Motor neuron (in vitro differentiated cells): ENCODE results near the gene ACOT2. TPM values are rescaled to one million over a fixed set of nuclear protein-coding genes. Genes with fewer than 3 reads are reported as not detected.
"Not testable (repeated sequence)": the region's sequence is repeated elsewhere in the genome, so short reads cannot be mapped to it uniquely, and the experiment has no call there.

Source experiments
- ATAC-seq, 8 experiments: fragments of 200-7000 bp; cut with Tn5 transposase; replicated peaks in 6 of 8; 2 replicates each; pipeline ENCODE4 v1.8.0; 2021; ENCODE audit warnings: mild to moderate bottlenecking in 8 of 8, moderate library complexity in 8 of 8
- H3K27ac ChIP-seq, 2 donors: fragments of 250-450 bp; sonication (Bioruptor Pico); 2 replicates each; pipeline ENCODE4 v1.9.0; 2021; ENCODE audit warnings: antibody characterized with exemption in 2 of 2, mild to moderate bottlenecking in 2 of 2, moderate library complexity in 1 of 2
- H3K4me1 ChIP-seq, 2 donors: fragments of 250-450 bp; sonication (Bioruptor Pico); replicated peaks in 1 of 2; 2 replicates each; pipeline ENCODE4 v1.6.1; 2021; ENCODE audit warnings: antibody characterized with exemption in 2 of 2, mild to moderate bottlenecking in 2 of 2, moderate library complexity in 1 of 2
- H3K4me3 ChIP-seq, 5 donors: fragments of 250-450 bp; sonication (Bioruptor Pico); 2 replicates each; pipeline ENCODE4 v1.9.0; 2021; ENCODE audit warnings: antibody characterized with exemption in 5 of 5, mild to moderate bottlenecking in 5 of 5, moderate library complexity in 4 of 5
- WGBS, 10 experiments: fragments of 450-650 bp; shearing (Covaris generic); methylation state at CpG; one replicate each; pipeline ENCODE4 v1.0.0; 2022; 5-methylcytosine and 5-hydroxymethylcytosine counted together
- in situ Hi-C, 9 experiments: fragments of 400-800 bp; cut with MboI; loops; one replicate each; pipeline ENCODE4 v1.15.0; 2021; ENCODE audit warnings: low sequenced_read_pairs in 9 of 9, low pct_unique_long_range_greater_than_20kb in 2 of 9; ENCODE audit not compliant: unreplicated experiment in 9 of 9
- total RNA-seq, 8 experiments: library from RNA; unstranded; fragments of 300-600 nt; gene quantifications; 2 replicates each; pipeline versions ENCODE4 v1.2.3 to v1.2.4, GENCODE V29; 2022

The ACOT2 gene
- total RNA-seq, 8 experiments from 2014 or later: 2.5 to 29.6 (median 5.3) TPM

DNA sequence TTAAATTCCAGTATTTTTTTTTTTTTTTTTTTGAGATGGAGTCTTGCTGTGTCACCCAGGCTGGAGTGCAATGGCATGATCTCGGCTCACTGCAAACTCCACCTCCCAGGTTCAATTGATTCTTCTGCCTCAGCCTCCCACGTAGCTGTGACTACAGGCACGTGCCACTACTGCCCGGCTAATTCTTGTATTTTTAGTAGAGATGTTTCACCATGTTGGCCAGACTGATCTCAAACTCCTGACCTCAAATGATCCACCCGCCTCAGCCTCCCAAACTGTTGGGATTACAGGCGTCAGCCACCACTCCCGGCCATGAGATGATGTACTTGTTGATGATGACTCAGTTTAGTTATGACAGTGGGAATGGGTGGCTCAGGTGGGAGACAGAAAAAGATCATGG, 5.2 kb downstream of the ACOT2 start:
- H3K4me1 ChIP-seq, H3K4me3 ChIP-seq, H3K27ac ChIP-seq, ATAC-seq, in situ Hi-C loops: not testable (repeated sequence)
- 79 to 100% (median 90%) methylated on average over 2 to 5 of the region's 7 CpGs; no CpG with 5 or more reads in 3 of the 10 experiments for WGBS, 10 experiments

DNA sequence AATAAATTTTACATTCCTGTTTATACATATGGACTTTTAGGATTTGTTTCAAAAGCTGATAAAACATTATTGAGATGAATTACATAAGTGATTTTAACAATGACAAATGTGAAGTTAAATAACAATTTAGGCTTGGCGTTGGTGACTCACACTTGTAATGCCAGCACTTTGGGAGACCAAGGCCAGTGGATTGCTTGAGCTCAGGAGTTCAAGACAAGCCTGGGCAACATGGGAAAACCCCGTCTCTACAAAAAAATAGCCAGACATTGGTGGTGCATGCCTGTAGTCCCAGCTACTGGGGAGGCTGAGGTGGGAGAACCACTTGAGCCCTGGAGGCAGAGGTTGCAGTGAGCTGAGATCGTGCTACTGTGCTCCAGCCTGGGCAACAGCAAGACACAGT, 7.4 kb downstream of the ACOT2 start:
- in situ Hi-C loops: no loop called here
- H3K27ac ChIP-seq: no peak overlapping the region
- 53 to 100% (median 80%) methylated on average over 1 to 3 of the region's 3 CpGs; no CpG with 5 or more reads in 1 of the 10 experiments for WGBS, 10 experiments
- ATAC-seq: no peak
- H3K4me3 ChIP-seq: no peak overlapping the region
- no peaks in the 10 kb centered on the region for H3K4me1 ChIP-seq

DNA sequence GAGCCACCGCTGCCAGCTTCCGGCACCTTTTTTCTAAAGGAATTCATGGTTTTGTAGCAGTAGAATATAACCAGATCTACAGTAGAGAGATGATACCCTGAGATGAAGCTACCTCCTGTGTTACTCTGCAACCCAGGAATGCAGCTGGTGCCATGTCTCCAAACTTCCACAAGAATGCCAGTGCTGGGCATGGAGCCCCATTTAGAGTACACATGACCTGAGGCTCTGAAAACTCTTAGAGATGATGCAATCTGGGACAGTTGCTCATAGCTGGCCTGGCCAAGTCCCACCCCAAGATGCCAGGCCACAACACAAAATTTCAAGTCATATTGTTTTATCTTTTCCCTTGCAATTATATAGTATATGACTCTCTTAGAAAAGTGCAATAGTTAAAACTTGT, 8.2 kb downstream of the ACOT2 start:
- H3K4me1 ChIP-seq, H3K27ac ChIP-seq, in situ Hi-C loops, H3K4me3 ChIP-seq: not testable (repeated sequence)
- no CpG with 5 or more reads among the region's 2 CpGs for WGBS, 10 experiments
- peak in 1 of 8 experiments; percentile 21 for ATAC-seq

DNA sequence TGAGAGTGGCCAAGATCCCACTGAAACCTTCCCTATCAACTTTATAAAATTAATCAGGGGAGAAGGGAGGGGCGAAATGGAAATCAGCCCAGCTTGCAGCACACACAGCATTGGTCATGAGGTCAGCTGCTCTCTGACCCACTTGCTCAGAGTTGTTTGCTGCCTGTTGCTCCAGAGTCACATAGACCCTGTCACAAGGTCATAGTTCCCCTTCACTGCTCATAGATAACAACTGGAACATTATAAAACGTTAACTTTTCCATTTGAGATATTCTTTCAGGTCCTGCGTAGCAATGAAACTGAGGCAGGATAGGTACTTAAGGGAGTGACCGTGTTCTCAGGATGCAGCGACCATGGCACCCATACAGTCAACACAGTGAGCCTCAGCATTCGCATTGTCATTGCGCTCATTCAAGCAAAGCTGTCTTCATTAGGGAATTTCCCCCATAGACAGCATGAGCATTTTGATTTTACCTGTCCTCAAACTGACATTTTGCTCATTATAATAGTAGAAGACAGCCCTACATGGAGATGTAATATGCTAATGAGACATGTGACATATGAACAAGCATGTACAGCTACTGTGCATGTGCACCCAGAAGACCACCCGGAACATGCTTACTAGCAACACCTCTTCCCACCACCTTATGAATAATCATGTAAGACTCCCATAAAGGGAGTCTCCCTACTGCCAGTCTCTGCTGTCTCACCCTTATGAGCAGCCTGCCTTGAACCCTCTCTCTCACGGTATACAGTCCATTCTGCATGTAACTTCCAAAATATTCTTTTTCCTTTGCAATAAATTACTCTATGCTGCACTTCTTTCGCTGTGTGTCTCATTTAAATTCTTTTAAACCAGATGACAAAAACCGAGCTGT, 13.3 kb downstream of the ACOT2 start:
- H3K4me3 ChIP-seq, H3K27ac ChIP-seq, H3K4me1 ChIP-seq, in situ Hi-C loops: not testable (repeated sequence)
- 67 to 93% (median 90%) methylated on average over 2 to 4 of the region's 11 CpGs; no CpG with 5 or more reads in 3 of the 10 experiments for WGBS, 10 experiments
- peak in 3 of 8 experiments; percentile 13 to 75 (median 58) for ATAC-seq

DNA sequence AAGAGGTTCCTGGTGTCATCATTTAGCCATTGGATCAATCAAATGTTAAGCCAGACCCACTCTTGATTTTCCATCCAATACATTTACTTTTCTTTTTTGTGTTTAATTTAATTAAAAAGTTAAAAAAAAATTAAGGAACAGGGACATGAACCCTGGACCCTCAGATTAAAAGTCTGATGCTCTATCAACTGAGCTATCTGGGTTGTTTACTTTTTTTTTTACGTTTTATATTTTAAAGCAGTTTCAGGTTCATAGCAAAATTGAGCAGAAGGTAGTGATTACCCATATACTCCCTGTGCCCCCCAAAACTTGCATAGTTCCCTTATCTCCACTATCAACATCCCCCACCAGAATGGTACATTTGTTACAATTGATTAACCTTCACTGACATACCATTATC, 19.7 kb downstream of the ACOT2 start:
- ATAC-seq: no peak
- in situ Hi-C loops: no loop called here
- no peaks in the 10 kb centered on the region for H3K4me1 ChIP-seq
- WGBS, 10 experiments: 22 to 100% (median 73%) methylated on average over 1 of the region's 1 CpG; no CpG with 5 or more reads in 2 of the 10 experiments
- no peak overlapping the region for H3K27ac ChIP-seq
- H3K4me3 ChIP-seq: no peak overlapping the region

DNA sequence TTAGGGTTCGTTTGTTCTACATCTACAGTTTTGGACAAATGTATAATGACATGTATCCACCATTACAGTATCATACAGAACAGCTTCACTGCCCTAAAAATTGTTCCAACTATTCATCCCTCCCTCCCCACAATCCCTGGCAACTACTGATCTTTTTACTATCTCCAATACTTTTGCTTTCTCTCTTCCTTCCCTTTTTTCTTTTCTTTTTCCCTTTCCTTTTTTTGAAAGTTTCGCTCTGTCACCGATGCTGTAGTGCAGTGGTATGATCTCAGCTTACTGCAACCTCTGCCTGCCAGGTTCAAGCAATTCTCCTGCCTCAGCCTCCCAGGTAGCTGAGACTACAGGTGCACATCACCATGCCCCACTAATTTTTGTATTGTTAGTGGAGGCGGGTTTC, 20.1 kb downstream of the ACOT2 start:
- in situ Hi-C loops: no loop called here
- Histone ChIP-seq H3K4me3 (no peak overlapping the region), H3K27ac (no peak overlapping the region), H3K4me1 (no peaks in the 10 kb centered on the region)
- no peak for ATAC-seq
- WGBS, 10 experiments: 33 to 83% (median 72%) methylated on average over 1 to 4 of the region's 4 CpGs; no CpG with 5 or more reads in 2 of the 10 experiments

DNA sequence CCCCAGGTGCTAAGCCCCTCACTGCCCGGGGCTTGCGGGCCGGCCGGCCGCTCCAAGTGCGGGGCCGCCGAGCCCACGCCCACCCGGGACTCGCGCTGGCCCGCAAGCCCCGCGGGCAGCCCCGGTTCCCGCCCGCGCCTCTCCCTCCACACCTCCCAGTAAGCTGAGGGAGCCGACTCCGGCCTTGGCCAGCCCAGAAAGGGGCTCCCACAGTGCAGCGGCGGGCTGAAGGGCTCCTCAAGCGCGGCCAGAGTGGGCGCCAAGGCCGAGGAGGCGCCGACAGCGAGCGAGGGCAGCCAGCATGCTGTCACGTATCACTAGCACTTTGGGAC, 21.6 kb downstream of the ACOT2 start:
- in situ Hi-C loops, H3K27ac ChIP-seq: not testable (repeated sequence)

DNA sequence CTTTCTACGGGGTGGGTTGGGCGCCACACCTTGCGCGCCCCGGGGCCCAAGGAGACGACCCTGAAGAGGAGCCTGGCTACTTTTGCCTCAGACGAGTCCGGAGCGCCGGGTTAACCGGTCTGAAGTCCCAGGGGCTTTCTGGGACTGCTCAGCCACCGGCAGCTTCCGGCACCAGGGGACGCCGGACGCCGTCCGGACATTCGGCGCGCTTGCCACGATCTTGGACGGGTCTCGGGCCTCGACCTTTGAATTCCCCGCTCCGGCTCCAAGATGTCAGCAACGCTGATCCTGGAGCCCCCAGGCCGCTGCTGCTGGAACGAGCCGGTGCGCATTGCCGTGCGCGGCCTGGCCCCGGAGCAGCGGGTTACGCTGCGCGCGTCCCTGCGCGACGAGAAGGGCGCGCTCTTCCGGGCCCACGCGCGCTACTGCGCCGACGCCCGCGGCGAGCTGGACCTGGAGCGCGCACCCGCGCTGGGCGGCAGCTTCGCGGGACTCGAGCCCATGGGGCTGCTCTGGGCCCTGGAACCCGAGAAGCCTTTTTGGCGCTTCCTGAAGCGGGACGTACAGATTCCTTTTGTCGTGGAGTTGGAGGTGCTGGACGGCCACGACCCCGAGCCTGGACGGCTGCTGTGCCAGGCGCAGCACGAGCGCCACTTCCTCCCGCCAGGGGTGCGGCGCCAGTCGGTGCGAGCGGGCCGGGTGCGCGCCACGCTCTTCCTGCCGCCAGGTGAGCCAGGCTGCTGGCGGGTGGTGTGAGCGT, 22.9 kb downstream of the ACOT2 start, which contains the start of gene ACOT4:
TSS of gene ACOT4 (plus strand) at position 184 of the 760 bp plus-strand sequence. CDS start at position 271, 87 bp downstream.
- in situ Hi-C loops: no loop called here
- WGBS, 10 experiments: 2 to 16% (median 14%) methylated on average over 5 to 14 of the region's 89 CpGs; no CpG with 5 or more reads in 5 of the 10 experiments
- no peaks in the 10 kb centered on the region for H3K4me1 ChIP-seq
- H3K4me3 ChIP-seq: peak within 1 kb of the TSS; percentile 23 to 40 (median 34)
- no peak within 1 kb of the TSS for H3K27ac ChIP-seq
- peak in 7 of 8 experiments; percentile 37 to 82 (median 62) for ATAC-seq

More for the DNA sequence above, 21.6 kb downstream of the ACOT2 start:
- not testable (repeated sequence) for H3K4me3 ChIP-seq, H3K4me1 ChIP-seq, ATAC-seq
- 100% methylated on average over 5 of the region's 32 CpGs; no CpG with 5 or more reads in 9 of the 10 experiments for WGBS, 10 experiments

DNA sequence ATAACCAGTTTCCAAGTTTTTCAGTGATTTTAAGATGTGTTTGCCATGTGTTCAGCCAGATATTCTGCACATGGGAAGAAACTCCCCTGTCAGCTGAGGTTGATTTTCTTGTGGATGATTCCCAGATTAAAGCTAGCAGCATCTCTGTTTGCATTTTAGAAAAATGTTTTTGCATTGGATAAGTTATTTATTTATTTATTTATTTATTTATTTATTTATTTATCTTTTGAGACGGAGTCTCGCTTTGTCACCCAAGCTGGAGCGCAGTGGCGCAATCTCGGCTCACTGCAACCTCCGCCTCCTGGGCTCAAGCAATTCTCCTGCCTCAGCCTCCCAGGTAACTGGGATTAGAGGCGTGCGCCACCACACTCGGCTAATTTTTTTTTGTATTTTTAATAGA, 25.5 kb downstream of the ACOT2 start:
- Histone ChIP-seq H3K4me1 (peaks cover 0 to 4% of the 10 kb centered on the region in 2 donors), H3K27ac (no peak overlapping the region), H3K4me3 (no peak overlapping the region)
- in situ Hi-C loops: no loop called here
- 65 to 95% (median 90%) methylated on average over 3 to 9 of the region's 9 CpGs; no CpG with 5 or more reads in 4 of the 10 experiments for WGBS, 10 experiments
- ATAC-seq: no peak

DNA sequence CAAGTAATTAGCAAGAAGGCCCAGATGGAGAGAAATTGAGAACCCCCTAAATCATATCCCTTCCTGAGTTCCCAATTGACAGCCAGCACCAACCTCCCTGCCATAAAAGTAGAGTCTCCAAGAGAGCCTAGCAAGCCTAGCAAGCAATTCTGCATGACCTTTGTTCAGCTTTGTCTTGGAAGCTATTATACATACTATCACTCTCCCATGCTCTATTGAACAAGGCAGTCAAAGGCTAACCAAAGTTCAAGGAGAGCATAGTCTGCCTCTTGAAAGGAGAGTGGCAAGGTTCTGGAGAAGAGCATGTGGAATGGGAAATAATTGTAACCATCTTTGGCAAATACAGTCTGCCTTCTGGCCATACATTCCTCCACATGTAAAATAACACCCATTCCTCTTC, 30.5 kb downstream of the ACOT2 start:
- ATAC-seq: no peak
- peaks cover 0 to 7% of the 10 kb centered on the region in 2 donors for H3K4me1 ChIP-seq
- in situ Hi-C loops: no loop called here
- H3K27ac ChIP-seq: no peak overlapping the region
- H3K4me3 ChIP-seq: no peak overlapping the region

DNA sequence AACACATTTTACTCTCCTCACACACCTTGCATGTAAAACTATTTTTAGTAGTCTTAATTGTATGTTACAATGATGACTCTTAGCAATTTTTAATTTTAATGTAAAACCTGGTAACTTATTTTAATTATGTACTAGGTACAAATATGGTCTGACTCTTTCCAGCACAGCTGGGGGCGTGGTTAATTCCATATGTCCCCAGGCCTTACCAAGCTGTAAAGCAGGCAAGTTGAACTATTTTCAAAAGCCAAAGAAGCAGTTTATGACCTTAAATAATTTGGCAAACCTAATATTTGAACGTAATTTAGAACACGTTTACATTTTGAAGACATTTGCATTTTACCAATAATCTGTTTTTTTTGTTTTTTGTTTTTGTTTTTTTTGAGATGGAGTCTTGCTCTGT, 34.0 kb downstream of the ACOT2 start:
- WGBS, 10 experiments: 17 to 96% (median 63%) methylated on average over 2 to 3 of the region's 3 CpGs; no CpG with 5 or more reads in 1 of the 10 experiments
- in situ Hi-C loops: loop anchor here in 1 of 9 experiments (25.0 kb wide), 1 partner anchor 91 kb away; no protein-coding TSS in a partner anchor
- H3K4me3 ChIP-seq: no peak overlapping the region
- H3K4me1 ChIP-seq: peaks cover 0 to 7% of the 10 kb centered on the region in 2 donors
- peak in 2 of 8 experiments; percentile 22 to 26 for ATAC-seq
- H3K27ac ChIP-seq: no peak overlapping the region

DNA sequence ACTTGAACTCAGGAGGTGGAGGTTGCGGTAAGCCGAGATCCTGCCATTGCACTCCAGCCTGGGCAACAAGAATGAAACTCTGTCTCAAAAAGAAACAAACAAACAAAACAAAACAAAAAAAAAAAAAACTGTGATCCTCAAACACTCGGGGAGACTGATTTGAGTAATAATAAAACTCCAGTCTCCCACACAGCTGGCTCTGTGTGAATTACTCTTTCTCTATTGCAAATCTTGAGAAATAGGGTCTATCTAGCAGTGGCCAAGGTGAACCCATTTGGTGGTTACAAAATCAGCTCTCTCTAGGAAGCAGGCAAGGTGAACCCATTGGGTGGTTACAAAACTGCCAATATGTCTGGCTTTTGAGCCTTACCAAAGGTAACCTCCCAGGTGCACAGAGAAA, 37.3 kb downstream of the ACOT2 start:
- 33 to 100% (median 85%) methylated on average over 1 to 3 of the region's 3 CpGs; no CpG with 5 or more reads in 3 of the 10 experiments for WGBS, 10 experiments
- no peak overlapping the region for H3K27ac ChIP-seq
- no peak for ATAC-seq
- no peak overlapping the region for H3K4me3 ChIP-seq
- in situ Hi-C loops: loop anchor here in 1 of 9 experiments (25.0 kb wide), 1 partner anchor 94 kb away; no protein-coding TSS in a partner anchor
- H3K4me1 ChIP-seq: peaks cover 0 to 3% of the 10 kb centered on the region in 2 donors

DNA sequence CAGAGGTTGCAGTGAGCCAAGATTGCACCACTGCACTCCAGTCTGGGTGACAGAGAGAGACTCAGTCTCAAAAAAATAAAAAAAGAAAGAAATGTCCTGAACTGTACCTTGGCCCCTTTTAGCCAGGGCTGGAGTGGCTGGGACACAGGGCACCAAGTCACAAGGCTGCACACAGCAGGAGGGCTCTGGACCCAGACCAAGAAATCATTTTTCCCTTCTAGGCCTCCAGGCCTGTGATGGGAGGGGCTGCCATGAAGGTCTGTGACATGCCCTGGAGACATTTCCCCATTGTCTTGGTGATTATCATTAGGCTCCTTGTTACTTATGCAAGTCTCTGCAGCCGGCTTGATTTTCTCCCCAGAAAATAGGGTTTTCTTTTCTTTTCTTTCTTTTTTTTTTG, 38.2 kb downstream of the ACOT2 start:
- in situ Hi-C loops: loop anchor here in 1 of 9 experiments (25.0 kb wide), 1 partner anchor 95 kb away; no protein-coding TSS in a partner anchor

More for the DNA sequence above, 38.2 kb downstream of the ACOT2 start:
- Histone ChIP-seq H3K4me1 (peaks cover 0 to 3% of the 10 kb centered on the region in 2 donors), H3K4me3 (no peak overlapping the region), H3K27ac (no peak overlapping the region)
- ATAC-seq: no peak
- 80% methylated on average over 1 of the region's 1 CpG; no CpG with 5 or more reads in 9 of the 10 experiments for WGBS, 10 experiments
